Measurements from ENCODE around the gene KSR1. TPM values are rescaled to one million over a fixed set of nuclear protein-coding genes. Genes with fewer than 3 reads are reported as not detected.

Gene KSR1
- total and polyA plus RNA-seq, 9 of the 15 experiments (the other 6 are each of a cell fraction or from before 2014, with no cell fraction given): 1.4 to 51.7 (median 18.4) TPM

GRCh38 chr17:27475981-27476895 lies 20.0 kb downstream of the KSR1 start:
- BruUV-seq (replicated peaks): no TSS peak
- no peak for FAIRE-seq
- H4K20me1 ChIP-seq (replicated peaks; ENCODE audit: control insufficient read depth, insufficient read depth, low read length): peaks cover 4% of the 10 kb centered on the region; the same call in 1 of the 2 replicates
- intact Hi-C loops (cut with micrococcal nuclease): no loop called here
- POLR2A ChIA-PET: interaction anchor here (0.8 to 2.0 kb wide), 4 partner anchors 10 to 65 kb away, joined by 3 to 7 read pairs (median 5); no protein-coding TSS in a partner anchor
- peaks cover 61 to 77% of the 10 kb centered on the region in 2 experiments for H3K4me1 ChIP-seq (replicated peaks in 1 of 2; ENCODE audit: control insufficient read depth in 2 of 2, insufficient read depth in 2 of 2, low read length in 2 of 2)
- peaks cover 96% of the 10 kb centered on the region for H3K79me2 ChIP-seq (ENCODE audit: control insufficient read depth, insufficient read depth, low read length)
- no peak for ATAC-seq
- no peaks in the 10 kb centered on the region for H3K36me3 ChIP-seq (ENCODE audit: control insufficient read depth, insufficient read depth, low read length)
- WGBS (ENCODE audit: insufficient coverage, low coverage, missing lambda C conversion rate): 78% methylated on average over 12 of the region's 14 CpGs
- CTCF ChIA-PET (ENCODE audit: low intra/inter-chr PET ratio): no interaction called here
- H3K27me3 ChIP-seq (ENCODE audit: control insufficient read depth in 2 of 2, insufficient read depth in 2 of 2, low read length in 2 of 2): no peaks in the 10 kb centered on the region
- no peak overlapping the region for H3K4me2 ChIP-seq (ENCODE audit: insufficient read depth, low read length)
- no peak for DNase-seq (ENCODE audit: extremely low read depth in 1 of 4, low spot score in 3 of 4)
- peak overlapping the region in 1 of 2 experiments; percentile 79; a peak in 2 of 4 replicates for H3K9ac ChIP-seq (ENCODE audit: insufficient read depth in 1 of 2, low read depth in 2 of 2, low read length in 2 of 2)
- in situ Hi-C loops (cut with MboI): no loop called here
- H3K4me3 ChIP-seq: no peak overlapping the region
- no peaks in the 10 kb centered on the region for H3K9me3 ChIP-seq (replicated peaks; ENCODE audit: control insufficient read depth, insufficient read depth, low read depth, low read length)
- H2AFZ ChIP-seq (ENCODE audit: low read depth, low read length): no peak overlapping the region
- H3K9me1 ChIP-seq (ENCODE audit: control insufficient read depth, insufficient read depth, low read length): peaks cover 18% of the 10 kb centered on the region
- no peak overlapping the region for H3K27ac ChIP-seq (ENCODE audit: extremely low read depth, low read depth, low read length)
- no peak for TF ChIP-seq RB1 (IDR thresholded peaks at IDR 0.05; ENCODE audit: low read depth)
- no peak for TF ChIP-seq BRCA1 (IDR thresholded peaks at IDR 0.05)
- TF ChIP-seq BRCA1 (CRISPR knock-in tag; IDR thresholded peaks at IDR 0.05): no peak
- no peak for TF ChIP-seq NELFE (IDR thresholded peaks at IDR 0.05; ENCODE audit: insufficient read depth, insufficient read length)
- TF ChIP-seq KAT2B (IDR thresholded peaks at IDR 0.05; ENCODE audit: low read depth, low read length): no peak
- no peak for TF ChIP-seq ZBTB9 (CRISPR knock-in tag; IDR thresholded peaks at IDR 0.05)
- no peak for TF ChIP-seq TCF3 (CRISPR knock-in tag; IDR thresholded peaks at IDR 0.05)
- no peak for TF ChIP-seq KDM4B (IDR thresholded peaks at IDR 0.05; ENCODE audit: borderline replicate concordance in 2 of 2, low read depth in 1 of 2)
- no peak for TF ChIP-seq ADNP (tag; IDR thresholded peaks at IDR 0.05)
- TF ChIP-seq ZNF785 (CRISPR knock-in tag; IDR thresholded peaks at IDR 0.05): no peak
- TF ChIP-seq MYC (IDR thresholded peaks at IDR 0.05; ENCODE audit: low read depth, low read length): no peak
- TF ChIP-seq MYC (CRISPR knock-in tag; IDR thresholded peaks at IDR 0.05; ENCODE audit: borderline replicate concordance, low read depth): no peak
- TF ChIP-seq ZNF589 (CRISPR knock-in tag; IDR thresholded peaks at IDR 0.05; ENCODE audit: low read depth): no peak
- no peak for TF ChIP-seq NR2F6 (CRISPR knock-in tag; IDR thresholded peaks at IDR 0.05)
- no peak for TF ChIP-seq CBFA2T2 (conservative IDR thresholded peaks at IDR 0.05)
- no peak for TF ChIP-seq ETS2 (tag; IDR thresholded peaks at IDR 0.05; ENCODE audit: borderline replicate concordance, poor library complexity, severe bottlenecking)
- no peak for TF ChIP-seq SMAD2 (IDR thresholded peaks at IDR 0.05; ENCODE audit: low read depth, low read length)
- no peak for TF ChIP-seq ZNF197 (CRISPR knock-in tag; IDR thresholded peaks at IDR 0.05; ENCODE audit: low read depth)
